PFSK-1 (cell line): Measurements from ENCODE around the gene SLC50A1.

Experiments
- FOXP2 ChIP-seq: optimal IDR thresholded peaks from 2 replicates; pipeline ENCODE3; 2011; ENCODE audit warnings: borderline replicate concordance, control low read depth, inconsistent platforms; ENCODE audit not compliant: insufficient read depth; ENCODE audit errors: extremely low read length, extremely low read depth
- POLR2AphosphoS5 ChIP-seq: IDR thresholded peaks from 2 replicates; pipeline ENCODE4 v1.6.1; 2012; ENCODE audit warnings: low read depth, mild to moderate bottlenecking, control low read depth, low read length, moderate library complexity
- TAF1 ChIP-seq: IDR thresholded peaks from 2 replicates; pipeline ENCODE4 v1.6.1; 2012; ENCODE audit warnings: low read length, control low read depth, borderline replicate concordance; ENCODE audit not compliant: insufficient read depth
- TF ChIP-seq, protein P1 (sequence below), 2 experiments: IDR thresholded peaks; 2 replicates each; pipeline versions ENCODE4 v1.6.1 to v1.8.0; 2011 to 2012; ENCODE audit warnings: low read depth in 2 of 2, low read length in 2 of 2, control low read depth in 1 of 2, inconsistent platforms in 1 of 2, mild to moderate bottlenecking in 1 of 2, moderate library complexity in 1 of 2; ENCODE audit not compliant: insufficient read depth in 1 of 2

DNA sequence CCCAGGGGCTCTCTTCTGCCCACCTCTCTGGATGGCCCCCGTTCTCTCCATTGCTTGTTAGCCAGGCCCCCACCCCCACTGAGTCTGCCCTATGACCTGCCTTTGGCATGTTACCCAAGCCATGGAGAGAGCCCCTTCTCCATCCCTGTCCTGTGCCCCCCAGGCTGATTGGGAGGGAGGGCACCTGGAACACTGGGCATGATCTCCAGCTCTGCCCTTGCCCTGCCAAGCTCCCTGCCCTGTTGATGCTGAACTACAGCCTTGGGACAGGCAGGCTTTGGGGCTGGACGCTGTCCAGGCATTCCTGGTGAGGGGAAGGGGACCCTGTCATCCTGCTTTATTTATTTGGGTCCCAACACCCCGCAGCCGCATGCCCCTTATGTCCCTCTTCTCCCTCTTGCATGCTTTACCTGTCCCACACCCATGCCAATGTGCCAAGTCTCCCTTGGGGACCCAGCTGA lies 48.7 kb downstream of the SLC50A1 start:
- TF ChIP-seq POLR2AphosphoS5 (no peak), TAF1 (no peak), FOXP2 (no peak)
- TF ChIP-seq, protein P1, sequence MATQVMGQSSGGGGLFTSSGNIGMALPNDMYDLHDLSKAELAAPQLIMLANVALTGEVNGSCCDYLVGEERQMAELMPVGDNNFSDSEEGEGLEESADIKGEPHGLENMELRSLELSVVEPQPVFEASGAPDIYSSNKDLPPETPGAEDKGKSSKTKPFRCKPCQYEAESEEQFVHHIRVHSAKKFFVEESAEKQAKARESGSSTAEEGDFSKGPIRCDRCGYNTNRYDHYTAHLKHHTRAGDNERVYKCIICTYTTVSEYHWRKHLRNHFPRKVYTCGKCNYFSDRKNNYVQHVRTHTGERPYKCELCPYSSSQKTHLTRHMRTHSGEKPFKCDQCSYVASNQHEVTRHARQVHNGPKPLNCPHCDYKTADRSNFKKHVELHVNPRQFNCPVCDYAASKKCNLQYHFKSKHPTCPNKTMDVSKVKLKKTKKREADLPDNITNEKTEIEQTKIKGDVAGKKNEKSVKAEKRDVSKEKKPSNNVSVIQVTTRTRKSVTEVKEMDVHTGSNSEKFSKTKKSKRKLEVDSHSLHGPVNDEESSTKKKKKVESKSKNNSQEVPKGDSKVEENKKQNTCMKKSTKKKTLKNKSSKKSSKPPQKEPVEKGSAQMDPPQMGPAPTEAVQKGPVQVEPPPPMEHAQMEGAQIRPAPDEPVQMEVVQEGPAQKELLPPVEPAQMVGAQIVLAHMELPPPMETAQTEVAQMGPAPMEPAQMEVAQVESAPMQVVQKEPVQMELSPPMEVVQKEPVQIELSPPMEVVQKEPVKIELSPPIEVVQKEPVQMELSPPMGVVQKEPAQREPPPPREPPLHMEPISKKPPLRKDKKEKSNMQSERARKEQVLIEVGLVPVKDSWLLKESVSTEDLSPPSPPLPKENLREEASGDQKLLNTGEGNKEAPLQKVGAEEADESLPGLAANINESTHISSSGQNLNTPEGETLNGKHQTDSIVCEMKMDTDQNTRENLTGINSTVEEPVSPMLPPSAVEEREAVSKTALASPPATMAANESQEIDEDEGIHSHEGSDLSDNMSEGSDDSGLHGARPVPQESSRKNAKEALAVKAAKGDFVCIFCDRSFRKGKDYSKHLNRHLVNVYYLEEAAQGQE (IDR thresholded peaks at IDR 0.05; ENCODE audit: insufficient read depth in 1 of 2, low read depth in 2 of 2, low read length in 2 of 2): no peak
